ENCODE measurements around the gene ACAD11.

Gene ACAD11

DNA sequence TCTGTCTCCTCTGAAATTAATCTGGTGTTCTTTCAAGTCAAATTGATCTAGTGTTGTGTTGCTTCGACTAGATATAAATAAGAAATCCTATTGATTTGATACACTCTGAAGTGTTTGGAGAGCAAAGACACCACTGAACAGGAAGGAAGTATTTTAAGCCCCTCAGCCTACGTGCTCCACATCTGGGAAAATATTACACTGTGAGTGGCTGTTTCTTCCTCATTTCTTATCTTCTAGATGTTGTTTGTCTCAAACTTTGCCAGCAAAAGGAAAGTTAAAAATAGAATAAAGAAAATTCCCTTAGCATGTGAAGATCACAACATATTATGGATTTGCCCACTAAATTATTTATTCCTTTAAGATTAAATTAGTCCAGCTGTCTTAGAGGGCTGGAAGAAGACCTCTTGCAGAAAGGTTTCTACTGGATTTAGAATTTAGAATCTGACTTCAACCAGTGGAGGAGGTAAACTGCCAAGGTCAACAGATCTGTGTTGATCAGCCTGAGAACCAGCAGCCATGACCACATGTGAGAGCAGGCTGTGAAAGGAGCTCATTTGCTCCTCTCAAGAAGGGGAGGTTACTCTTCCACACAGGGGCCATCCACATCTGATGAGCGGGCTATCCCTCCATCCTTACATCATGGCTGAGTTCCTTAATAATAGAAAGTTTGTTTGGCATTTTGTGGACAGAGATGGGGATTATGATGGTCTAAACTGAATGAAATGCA, 108.9 kb downstream of the ACAD11 start:
- no peak for DNase-seq

DNA sequence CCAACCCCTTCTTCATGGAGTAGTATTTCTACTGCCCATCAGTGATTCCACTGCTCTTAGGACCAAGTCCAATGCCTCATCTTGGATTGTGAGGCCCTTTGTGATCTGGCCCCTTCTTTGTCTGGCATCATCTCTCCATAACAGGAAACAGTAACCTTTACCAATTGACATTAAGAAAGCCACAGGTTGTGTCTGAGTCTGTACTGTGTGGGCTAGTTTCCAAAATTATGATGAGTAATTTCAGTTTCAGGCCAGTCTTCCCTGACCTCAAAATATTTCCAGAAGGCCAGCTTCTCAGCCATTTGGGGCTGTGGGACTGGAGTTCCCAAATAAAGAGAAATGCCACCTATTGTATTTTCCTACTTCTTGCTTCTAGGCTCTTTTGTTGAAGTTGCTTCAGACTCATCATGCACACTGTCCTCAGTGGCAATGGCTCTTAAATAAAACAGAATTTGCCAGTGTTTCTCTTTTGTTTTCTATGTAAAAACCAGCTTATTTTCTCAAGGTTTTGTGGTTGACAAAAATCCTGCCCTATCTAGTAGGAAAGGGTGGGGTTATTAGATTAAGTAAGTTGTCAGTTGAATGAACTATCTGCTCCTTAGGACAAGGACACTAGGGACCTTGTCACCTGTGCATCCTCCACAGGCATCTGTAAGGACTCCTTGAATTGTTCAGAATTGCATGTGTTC, 109.6 kb downstream of the ACAD11 start:
- DNase-seq, result no peak

GRCh38 chr3:132549169-132549568, 110.4 kb downstream of the ACAD11 start:
- no peak for DNase-seq

- DNase-seq, result no peak
Observed at GRCh38 chr3:132545471-132545870, 114.1 kb downstream of the ACAD11 start.

- no peak for DNase-seq
Observed at GRCh38 chr3:132544130-132544529, 115.5 kb downstream of the ACAD11 start.

DNA sequence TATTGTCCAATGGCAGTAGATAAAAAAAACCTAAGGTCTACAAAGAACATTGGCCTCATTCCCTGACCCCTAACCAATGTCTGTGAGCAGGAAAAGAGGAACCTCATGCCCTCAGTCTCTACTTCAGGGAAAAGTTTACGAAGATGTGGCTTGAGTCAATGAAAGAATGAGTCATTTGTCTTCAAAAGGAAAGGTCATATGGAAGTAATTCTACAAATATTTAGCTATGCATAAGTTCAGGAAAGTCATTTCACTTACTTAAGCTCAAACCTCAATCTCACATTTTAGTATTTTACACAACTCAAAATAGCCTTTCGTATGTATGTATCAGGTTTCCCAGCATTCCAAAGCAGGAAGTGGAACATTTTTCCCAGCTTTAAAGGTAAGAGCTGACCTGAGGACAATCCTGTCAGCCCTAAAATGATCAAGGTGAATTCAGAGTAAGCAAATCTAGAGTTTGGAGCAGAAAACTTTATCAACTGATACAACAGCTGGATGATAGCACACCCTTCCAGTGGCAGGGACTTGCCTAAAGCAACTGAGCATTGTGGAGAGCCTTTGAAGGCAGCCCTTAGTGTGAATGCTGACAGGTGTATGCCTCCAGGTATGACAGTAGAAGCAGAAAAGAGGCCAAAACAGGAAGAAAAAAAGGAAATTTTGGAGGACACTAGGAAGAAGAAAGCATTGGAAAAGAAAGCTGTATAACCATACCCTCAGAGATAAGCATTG, 116.4 kb downstream of the ACAD11 start:
- DNase-seq, result no peak

GRCh38 chr3:132542577-132542976, 117.0 kb downstream of the ACAD11 start:
- DNase-seq, result no peak

DNA sequence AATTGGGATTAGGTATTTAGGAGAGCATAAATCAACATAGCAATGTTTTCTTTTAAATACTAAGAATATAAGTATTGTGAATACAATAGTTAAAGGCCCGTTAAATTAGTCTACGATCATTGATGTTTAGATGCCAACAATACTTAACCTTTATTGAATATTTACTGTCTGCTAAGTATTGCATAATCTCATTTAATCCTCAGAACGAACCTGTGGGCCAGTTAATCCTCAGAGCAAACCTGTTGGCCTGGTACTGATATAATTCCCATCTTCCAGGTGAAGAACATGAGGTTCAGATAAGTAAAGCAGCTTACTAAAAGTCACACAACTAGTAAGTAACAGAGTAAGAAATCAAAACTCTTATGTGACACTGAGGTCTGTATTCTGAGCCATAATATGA, 119.9 kb downstream of the ACAD11 start:
- DNase-seq, result no peak

DNA sequence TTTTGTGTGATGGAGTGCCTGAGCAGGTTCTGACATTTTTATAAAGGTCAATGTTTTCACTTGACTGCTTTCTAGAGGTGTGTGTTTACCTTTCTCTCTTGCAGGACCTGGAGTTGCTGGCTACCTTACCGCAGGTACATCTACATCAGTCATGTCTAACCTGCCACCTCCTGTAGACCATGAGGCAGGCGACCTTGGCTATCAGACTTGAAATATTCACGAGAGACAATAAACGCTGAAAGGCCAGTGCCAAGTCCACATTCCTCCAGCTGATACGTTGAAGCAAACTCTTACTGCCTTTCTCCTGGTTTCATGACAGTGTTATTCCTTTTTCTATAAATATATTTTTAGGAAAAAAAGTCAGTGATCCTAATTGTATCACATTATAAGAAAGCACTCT, 121.5 kb downstream of the ACAD11 start:
- no peak for DNase-seq

GRCh38 chr3:132537297-132537696, 122.3 kb downstream of the ACAD11 start:
- no peak for DNase-seq

DNA sequence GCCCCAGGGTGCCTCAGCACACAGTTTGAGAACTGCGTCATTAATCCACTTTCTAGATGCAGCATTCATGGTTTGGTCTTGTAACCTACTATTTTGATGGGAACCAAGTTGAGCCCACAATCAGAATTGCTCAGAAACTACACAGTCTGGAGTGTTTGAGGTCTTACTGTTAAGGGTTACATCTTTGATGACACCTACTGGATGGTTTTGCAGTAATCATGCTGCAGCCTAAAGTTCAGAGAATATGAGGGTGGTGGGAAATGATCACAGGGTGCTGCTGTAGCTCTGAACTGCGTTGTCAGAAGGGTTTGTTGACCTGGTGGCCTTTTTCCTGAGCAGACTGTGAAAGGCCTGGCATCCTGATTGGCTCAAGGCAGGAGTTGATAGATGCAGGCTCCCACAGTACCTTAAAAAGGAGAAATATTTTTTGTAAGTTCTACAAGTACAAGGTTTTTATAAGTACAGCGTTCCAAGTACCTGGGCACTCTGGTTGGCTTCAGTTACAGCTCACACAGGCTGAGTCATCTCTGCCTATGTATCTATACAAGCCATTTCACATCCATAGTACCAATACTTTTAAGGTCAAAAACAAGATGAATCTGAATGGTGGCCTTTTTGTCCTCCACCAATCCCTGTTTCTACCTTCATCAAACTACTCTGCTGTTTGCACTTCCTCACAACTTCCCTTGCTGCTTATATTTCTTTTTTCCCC, 123.0 kb downstream of the ACAD11 start:
- DNase-seq, result no peak

DNA sequence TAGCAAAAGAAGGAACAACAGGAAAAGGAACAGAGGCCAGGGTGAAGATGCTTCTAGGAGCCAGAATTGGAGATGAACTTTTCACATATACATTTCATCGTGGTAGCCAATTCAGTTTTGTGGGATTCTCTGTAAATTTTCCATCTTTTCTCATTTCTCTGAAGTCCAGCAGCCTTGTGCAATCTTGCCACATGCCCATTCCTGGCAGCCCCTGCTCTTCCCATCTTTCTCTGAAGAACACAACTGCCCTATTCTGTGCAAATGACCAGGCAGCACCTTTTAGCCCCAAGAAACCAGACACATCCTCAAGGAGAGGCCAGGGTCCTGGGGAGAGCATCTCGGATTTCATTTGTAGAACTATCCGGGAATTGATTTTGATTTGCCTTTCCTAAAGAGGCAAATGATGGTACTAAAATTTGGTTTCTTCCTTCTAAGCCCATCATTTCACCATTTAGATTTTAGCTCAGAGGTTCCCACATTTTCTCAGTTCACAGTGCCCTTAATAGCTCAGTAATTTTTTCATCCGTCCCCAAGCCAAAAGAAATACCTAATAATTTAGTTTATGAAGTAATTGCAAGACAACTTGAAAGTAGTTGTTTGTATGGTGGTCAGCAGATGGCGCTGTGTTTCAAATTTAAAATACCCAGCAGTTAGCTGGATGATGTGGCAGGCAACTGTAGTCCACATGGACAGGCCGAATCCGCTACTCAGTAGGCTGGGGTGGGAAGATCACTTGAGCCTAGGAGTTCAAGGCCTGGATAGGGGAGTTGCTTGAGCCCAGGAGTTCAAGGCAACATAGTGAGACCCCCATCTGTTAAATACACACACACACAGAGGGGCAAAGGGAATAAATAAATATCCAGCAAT, 123.8 kb downstream of the ACAD11 start:
- DNase-seq, result peak in 3 of 5 experiments; percentile 12 to 64 (median 23)

DNA sequence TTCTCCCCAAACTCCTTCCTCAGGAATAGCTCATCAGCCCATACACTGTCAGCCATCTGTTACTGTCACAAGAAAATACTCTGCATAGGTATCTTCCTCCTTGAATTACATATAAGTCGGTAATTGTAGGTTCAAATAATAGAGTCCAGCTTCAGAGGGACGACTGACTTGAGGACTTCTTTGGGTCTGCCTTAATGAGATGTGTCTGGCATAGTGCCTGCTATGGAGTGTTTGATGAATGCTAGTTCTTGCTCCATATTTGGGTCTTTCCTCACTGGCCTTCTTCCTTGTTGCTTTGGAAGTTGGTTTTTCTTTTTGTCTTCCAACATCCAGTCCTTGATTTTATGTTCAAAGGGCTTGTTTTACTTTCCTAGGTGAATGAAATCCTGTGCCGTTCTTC, 129.0 kb downstream of the ACAD11 start:
- DNase-seq, result no peak

GRCh38 chr3:132522353-132522752, 137.3 kb downstream of the ACAD11 start:
- DNase-seq, result peak in 1 of 5 experiments; percentile 44

GRCh38 chr3:132521901-132522300, 137.7 kb downstream of the ACAD11 start:
- DNase-seq, result no peak

GRCh38 chr3:132519914-132520313, 139.7 kb downstream of the ACAD11 start:
- no peak for DNase-seq

DNA sequence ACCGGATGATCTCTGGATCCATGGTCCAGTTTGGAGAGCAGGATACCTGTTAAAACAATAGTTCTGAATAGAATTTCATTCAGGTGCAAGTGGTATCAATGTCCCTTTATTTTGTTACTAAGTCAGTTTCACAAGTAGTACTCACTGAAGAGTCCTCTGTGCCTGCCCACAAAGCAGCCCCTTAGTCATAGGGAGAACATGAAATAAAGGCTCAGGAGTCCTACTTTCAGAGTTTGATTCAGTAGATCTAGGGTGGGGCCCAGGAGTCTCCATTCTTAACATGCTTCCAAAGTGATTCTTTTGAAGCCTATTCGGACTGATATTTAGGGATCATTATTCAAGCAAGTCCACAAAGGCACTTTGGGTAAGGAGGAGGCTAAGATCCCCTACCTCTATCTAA, 142.3 kb downstream of the ACAD11 start:
- peak in 1 of 5 experiments; percentile 7 for DNase-seq

DNA sequence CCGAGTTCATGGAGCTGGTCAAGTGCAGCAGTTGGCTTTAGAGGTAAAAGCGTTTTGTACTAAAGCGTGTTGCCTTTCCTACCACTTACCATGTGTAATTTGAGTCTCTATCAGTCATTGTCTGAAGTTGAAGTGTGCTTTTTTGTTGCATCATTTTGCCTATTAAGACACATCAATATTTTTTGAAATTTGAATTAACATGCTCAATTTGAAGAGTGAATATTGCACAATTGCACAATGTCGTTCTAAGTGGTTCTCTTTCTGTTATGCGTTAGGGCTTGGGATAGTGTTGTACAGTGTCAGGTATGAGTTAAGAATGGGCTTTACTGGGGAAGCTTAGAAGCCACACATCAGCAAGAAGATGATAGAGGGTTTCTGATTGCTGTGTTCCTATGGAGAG, 146.6 kb downstream of the ACAD11 start:
- DNase-seq, result no peak

GRCh38 chr3:132509506-132509905, 150.1 kb downstream of the ACAD11 start:
- DNase-seq, result no peak

GRCh38 chr3:132509096-132509495, 150.5 kb downstream of the ACAD11 start:
- DNase-seq, result no peak

All from T-helper 2 cell (primary cell).